ENCODE data around the gene PDCD10.

Gene PDCD10

DNA sequence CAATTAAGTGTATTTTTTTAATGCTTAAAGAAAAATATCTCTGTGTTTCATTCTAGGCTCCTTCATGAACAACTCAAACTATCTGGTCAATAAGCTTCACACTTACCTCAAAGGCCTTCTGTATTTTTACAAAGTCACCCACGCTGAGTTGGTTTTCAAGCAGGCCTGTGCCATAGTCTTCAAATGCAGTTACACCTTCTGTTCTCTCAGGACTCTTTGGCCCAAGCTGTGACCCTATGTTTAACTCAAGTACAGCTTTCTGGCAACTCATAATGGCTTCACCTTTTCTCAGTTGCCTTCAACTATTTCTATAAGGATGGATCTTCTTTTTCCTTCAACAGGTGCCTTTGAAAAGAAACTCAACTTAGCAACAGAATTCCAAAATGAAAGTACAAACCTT lies 81.5 kb downstream of the PDCD10 start:
- CTCF ChIA-PET: no interaction called here
- POLR2A ChIA-PET: no interaction called here
- DNase-seq (ENCODE audit: extremely low spot score): no peak

DNA sequence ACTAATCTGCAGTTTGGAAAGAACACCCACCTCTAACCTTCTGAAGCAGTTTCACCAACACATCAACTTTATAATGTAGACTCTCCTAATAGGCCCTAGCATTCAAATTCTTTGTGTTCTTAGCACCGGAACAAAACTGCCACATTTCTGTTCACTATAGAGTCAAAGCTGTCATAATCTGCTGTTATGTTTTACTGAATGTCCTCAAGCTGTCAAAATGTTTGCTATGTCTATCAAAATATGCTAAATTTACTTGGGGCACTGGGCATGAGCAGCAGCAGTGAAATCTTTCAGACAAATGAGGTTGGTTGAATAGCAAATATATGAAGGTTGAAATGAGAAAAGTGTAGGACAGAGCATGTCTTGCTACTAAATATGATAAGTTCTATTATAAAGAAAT lies 82.9 kb downstream of the PDCD10 start:
- DNase-seq (ENCODE audit: extremely low spot score): no peak
- TF ChIP-seq TARDBP (IDR thresholded peaks at IDR 0.05) (no peak), ELF4 (IDR thresholded peaks at IDR 0.05) (no peak), SUZ12 (IDR thresholded peaks at IDR 0.05) (no peak), ZNF384 (IDR thresholded peaks at IDR 0.05) (no peak), ARNT (IDR thresholded peaks at IDR 0.05) (no peak), CTBP1 (IDR thresholded peaks at IDR 0.05; ENCODE audit: borderline replicate concordance) (no peak), FOXM1 (IDR thresholded peaks at IDR 0.05; ENCODE audit: borderline replicate concordance) (no peak), SP1 (IDR thresholded peaks at IDR 0.05) (no peak), LEF1 (IDR thresholded peaks at IDR 0.05; ENCODE audit: borderline replicate concordance) (no peak), L3MBTL2 (conservative IDR thresholded peaks at IDR 0.05) (no peak), NFRKB (IDR thresholded peaks at IDR 0.05) (no peak), FOXK2 (IDR thresholded peaks at IDR 0.05) (no peak), HDGF (IDR thresholded peaks at IDR 0.05; ENCODE audit: borderline replicate concordance) (no peak), FOXA1 (IDR thresholded peaks at IDR 0.05) (no peak), BHLHE40 (IDR thresholded peaks at IDR 0.05; ENCODE audit: borderline replicate concordance) (no peak)
- TF ChIP-seq, protein P1, sequence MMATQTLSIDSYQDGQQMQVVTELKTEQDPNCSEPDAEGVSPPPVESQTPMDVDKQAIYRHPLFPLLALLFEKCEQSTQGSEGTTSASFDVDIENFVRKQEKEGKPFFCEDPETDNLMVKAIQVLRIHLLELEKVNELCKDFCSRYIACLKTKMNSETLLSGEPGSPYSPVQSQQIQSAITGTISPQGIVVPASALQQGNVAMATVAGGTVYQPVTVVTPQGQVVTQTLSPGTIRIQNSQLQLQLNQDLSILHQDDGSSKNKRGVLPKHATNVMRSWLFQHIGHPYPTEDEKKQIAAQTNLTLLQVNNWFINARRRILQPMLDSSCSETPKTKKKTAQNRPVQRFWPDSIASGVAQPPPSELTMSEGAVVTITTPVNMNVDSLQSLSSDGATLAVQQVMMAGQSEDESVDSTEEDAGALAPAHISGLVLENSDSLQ (IDR thresholded peaks at IDR 0.05): no peak
- POLR2A ChIA-PET: no interaction called here
- CTCF ChIA-PET: no interaction called here

More for the DNA sequence above, 81.5 kb downstream of the PDCD10 start:
- no peak for TF ChIP-seq FOXK2 (IDR thresholded peaks at IDR 0.05)
- no peak for TF ChIP-seq ARNT (IDR thresholded peaks at IDR 0.05)
- TF ChIP-seq ZNF384 (IDR thresholded peaks at IDR 0.05): no peak
- TF ChIP-seq HDGF (IDR thresholded peaks at IDR 0.05; ENCODE audit: borderline replicate concordance): no peak
- no peak for TF ChIP-seq FOXM1 (IDR thresholded peaks at IDR 0.05; ENCODE audit: borderline replicate concordance)
- TF ChIP-seq LEF1 (IDR thresholded peaks at IDR 0.05; ENCODE audit: borderline replicate concordance): no peak
- TF ChIP-seq FOXA1 (IDR thresholded peaks at IDR 0.05): no peak
- TF ChIP-seq SUZ12 (IDR thresholded peaks at IDR 0.05): no peak
- no peak for TF ChIP-seq L3MBTL2 (conservative IDR thresholded peaks at IDR 0.05)
- no peak for TF ChIP-seq ELF4 (IDR thresholded peaks at IDR 0.05)
- TF ChIP-seq NFRKB (IDR thresholded peaks at IDR 0.05): no peak
- TF ChIP-seq, protein P1 (IDR thresholded peaks at IDR 0.05): no peak
- no peak for TF ChIP-seq SP1 (IDR thresholded peaks at IDR 0.05)
- TF ChIP-seq CTBP1 (IDR thresholded peaks at IDR 0.05; ENCODE audit: borderline replicate concordance): no peak
- TF ChIP-seq BHLHE40 (IDR thresholded peaks at IDR 0.05; ENCODE audit: borderline replicate concordance): no peak
- TF ChIP-seq TARDBP (IDR thresholded peaks at IDR 0.05): no peak

DNA sequence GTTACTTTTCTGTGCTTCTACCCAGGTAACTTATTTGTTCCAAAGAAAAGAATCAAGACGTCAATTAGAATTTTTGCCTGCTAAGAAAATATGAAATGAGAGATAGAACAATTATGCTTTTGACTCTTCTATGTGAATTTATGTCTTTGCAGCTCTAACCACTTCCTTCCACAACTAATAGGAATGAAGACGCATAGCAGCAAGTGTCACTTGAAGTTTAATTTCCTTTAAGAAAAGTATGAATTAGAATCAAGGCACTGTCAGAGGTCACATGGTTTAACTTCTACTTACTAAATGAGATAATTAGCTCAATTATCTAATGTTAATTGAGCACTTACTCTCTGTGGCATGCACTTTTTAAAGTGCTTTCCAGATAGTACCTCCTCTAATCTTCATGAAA lies 84.2 kb downstream of the PDCD10 start:
- ChIA-PET CTCF (no interaction called here), POLR2A (no interaction called here)
- no peak for TF ChIP-seq TARDBP (IDR thresholded peaks at IDR 0.05)
- no peak for TF ChIP-seq SP1 (IDR thresholded peaks at IDR 0.05)
- no peak for TF ChIP-seq NFRKB (IDR thresholded peaks at IDR 0.05)
- no peak for TF ChIP-seq FOXK2 (IDR thresholded peaks at IDR 0.05)
- no peak for TF ChIP-seq HDGF (IDR thresholded peaks at IDR 0.05; ENCODE audit: borderline replicate concordance)
- TF ChIP-seq LEF1 (IDR thresholded peaks at IDR 0.05; ENCODE audit: borderline replicate concordance): no peak
- TF ChIP-seq FOXM1 (IDR thresholded peaks at IDR 0.05; ENCODE audit: borderline replicate concordance): no peak
- no peak for TF ChIP-seq BHLHE40 (IDR thresholded peaks at IDR 0.05; ENCODE audit: borderline replicate concordance)
- no peak for DNase-seq (ENCODE audit: extremely low spot score)

DNA sequence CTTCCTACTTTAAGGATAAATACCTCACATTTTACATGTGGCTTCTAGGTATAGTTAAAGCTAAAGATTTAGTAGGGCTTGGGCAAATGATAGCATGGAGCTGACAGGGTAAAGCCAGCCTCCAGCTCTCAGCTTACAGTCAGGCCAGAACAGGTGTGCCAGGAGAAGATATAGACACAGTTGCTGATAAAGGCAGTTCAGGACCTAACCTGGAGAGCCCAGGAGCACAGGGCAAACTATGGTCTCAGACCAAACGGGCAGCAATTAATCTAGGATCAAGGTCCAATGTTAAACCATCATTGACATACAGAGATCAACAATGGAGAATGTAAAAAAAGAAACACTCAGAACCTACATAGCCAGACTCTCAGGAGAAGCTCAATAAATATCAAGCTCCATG lies 84.9 kb downstream of the PDCD10 start:
- POLR2A ChIA-PET: no interaction called here

DNA sequence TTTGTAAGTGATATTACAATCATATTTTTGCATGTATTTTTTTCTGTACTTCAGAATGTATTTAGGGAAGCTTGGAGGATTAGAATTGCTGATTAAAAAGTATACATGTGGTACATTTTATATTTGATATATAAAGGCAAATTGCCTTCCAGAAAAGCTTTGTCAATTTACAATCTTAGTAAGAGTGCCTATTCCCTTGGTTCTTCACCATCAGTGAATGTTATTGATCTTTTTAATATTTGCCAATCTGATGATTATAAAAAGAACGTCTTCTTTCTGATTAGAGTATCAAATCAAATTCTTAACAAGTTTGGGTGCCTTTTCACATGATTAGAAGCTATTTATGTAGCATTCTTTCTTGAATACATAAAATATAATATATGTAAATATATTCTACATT lies 90.1 kb downstream of the PDCD10 start:
- ChIA-PET POLR2A (no interaction called here), CTCF (no interaction called here)
- TF ChIP-seq L3MBTL2 (conservative IDR thresholded peaks at IDR 0.05): no peak
- no peak for DNase-seq (ENCODE audit: extremely low spot score)

More for the DNA sequence above, 84.9 kb downstream of the PDCD10 start:
- TF ChIP-seq LEF1 (IDR thresholded peaks at IDR 0.05; ENCODE audit: borderline replicate concordance) (no peak), ARNT (IDR thresholded peaks at IDR 0.05) (no peak), BHLHE40 (IDR thresholded peaks at IDR 0.05; ENCODE audit: borderline replicate concordance) (no peak), TARDBP (IDR thresholded peaks at IDR 0.05) (no peak), FOXK2 (IDR thresholded peaks at IDR 0.05) (no peak), L3MBTL2 (conservative IDR thresholded peaks at IDR 0.05) (no peak), ZNF384 (IDR thresholded peaks at IDR 0.05) (no peak), SUZ12 (IDR thresholded peaks at IDR 0.05) (no peak), CTBP1 (IDR thresholded peaks at IDR 0.05; ENCODE audit: borderline replicate concordance) (no peak), FOXA1 (IDR thresholded peaks at IDR 0.05) (no peak), ELF4 (IDR thresholded peaks at IDR 0.05) (no peak), NFRKB (IDR thresholded peaks at IDR 0.05) (no peak), SP1 (IDR thresholded peaks at IDR 0.05) (no peak), FOXM1 (IDR thresholded peaks at IDR 0.05; ENCODE audit: borderline replicate concordance) (no peak), HDGF (IDR thresholded peaks at IDR 0.05; ENCODE audit: borderline replicate concordance) (no peak)
- TF ChIP-seq, protein P1 (IDR thresholded peaks at IDR 0.05): no peak
- CTCF ChIA-PET: no interaction called here
- DNase-seq (ENCODE audit: extremely low spot score): no peak

Data from HEK293T (cell line).